Activated naive CD8-positive, alpha-beta T cell treated with anti-CD3 and anti-CD28 coated beads, Interleukin-2, amount 50 U/mL, for 16 hours (primary cell): Measurements from ENCODE around the gene CCDC68.
"Not testable (repeated sequence)": the region's sequence is repeated elsewhere in the genome, so short reads cannot be mapped to it uniquely, and the experiment has no call there.

Experiments used
- DNase-seq: peaks from one replicate; pipeline ENCODE4 v3.0.0-alpha.2; 2020; ENCODE audit warnings: low read depth, low spot score

CCDC68 gene

GRCh38 chr18:54958704-54959625, at the start of gene CCDC68:
Gene CCDC68 (minus strand): TSS chr18:54959461. CDS start chr18:54942791, 16,670 bp downstream.
- no peak for DNase-seq

GRCh38 chr18:55007602-55008001, 48.3 kb upstream of the CCDC68 start:
- DNase-seq = no peak

- no peak for DNase-seq
Measured at GRCh38 chr18:55003695-55004094, 44.4 kb upstream of the CCDC68 start.

- DNase-seq = no peak
Measured at GRCh38 chr18:55002261-55002660, 43.0 kb upstream of the CCDC68 start.

GRCh38 chr18:55001394-55002024, 42.2 kb upstream of the CCDC68 start:
- DNase-seq = no peak

GRCh38 chr18:55000529-55000928, 41.3 kb upstream of the CCDC68 start:
- DNase-seq = no peak

DNA sequence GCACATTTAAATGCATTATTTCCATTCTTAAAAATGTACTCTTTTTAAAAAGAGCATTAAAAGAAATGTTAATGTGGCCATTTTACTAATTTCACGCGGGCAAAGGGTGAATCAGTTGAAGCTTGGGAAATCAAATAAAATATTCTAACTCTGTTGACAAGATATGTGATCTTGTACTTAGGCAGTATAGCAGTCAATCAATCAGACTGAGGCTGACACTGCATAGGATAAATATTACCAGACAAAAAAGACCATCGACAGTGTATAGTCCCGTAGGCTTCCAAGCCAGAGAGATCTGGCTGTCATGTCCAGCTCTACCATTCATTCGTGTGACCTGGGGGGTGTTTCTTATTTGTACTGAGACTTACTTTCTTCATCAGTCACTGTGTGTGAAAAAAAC, 39.8 kb upstream of the CCDC68 start:
- no peak for DNase-seq

DNA sequence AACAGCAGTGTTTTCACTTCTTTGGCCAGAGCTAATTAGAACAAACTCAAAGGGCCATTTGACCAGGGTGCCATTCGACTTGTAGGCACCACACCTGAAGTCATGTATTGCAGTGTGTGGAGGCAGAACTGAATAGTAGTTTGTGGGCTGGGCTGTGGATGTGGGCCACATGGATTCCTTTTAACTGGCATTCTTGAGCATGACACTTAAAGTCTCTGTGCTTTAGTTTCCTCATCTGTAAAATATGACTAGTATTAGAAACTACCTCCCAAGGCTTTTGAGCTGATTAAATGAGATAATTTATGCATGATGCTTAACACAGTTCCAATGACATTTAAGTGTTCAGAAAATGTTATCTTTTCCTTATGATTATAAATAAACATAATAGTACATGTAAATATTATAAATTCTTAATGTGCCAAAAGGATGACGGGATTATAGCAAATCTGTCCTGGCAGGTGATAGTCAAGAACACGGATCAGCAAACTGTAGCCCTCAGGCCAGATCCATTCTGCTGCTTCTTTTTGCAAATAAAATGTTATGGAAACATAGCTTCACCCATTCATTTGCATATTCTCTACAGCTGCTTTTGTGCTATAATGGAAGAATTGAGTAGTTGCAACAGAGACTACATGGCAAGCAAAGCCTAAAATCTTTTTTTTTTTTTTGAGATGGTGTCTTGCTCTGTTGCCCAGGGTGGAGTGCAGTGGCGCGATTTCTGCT, 36.3 kb upstream of the CCDC68 start:
- DNase-seq = no peak

DNA sequence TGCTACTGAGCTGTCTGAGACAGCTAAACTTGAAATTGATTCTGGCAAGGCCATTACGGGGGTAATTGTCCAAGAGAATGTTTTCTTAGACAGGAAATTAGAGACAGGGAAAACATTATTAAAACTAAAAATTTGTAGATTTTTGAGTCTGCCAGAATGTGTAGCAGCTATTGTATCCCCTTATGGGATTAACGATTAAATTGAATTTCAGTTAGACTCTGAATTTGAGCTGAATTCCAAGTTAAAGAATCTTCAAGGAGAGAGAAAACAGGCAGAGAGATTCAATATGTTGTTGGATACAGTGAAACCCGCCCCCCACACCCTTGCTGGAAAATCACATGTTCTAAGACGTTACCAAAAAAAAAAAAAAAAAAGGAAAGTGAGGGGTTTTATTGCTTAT, 32.7 kb upstream of the CCDC68 start:
- DNase-seq = no peak

GRCh38 chr18:54984908-54985307, 25.6 kb upstream of the CCDC68 start:
- no peak for DNase-seq

DNA sequence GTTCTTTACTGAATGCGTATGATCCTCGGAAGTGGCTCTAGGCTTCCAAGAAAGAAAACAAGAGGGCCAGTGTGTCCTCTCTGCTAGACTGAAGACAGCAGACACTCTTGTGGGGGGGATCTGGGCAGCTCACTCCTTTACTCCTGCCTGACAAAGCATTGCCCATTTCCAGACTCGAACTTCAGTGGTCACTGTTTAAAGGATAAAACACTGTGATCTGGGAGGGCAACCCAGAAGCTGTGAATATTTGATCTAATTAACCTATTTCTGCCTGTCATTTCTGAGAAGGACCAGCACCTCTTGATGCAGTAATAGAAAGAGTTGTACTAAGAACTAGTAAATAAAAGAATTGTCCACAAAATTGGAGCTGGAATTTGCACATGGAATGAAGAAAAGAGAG, 24.5 kb upstream of the CCDC68 start:
- no peak for DNase-seq

GRCh38 chr18:54983041-54983686, 23.9 kb upstream of the CCDC68 start:
- no peak for DNase-seq

DNA sequence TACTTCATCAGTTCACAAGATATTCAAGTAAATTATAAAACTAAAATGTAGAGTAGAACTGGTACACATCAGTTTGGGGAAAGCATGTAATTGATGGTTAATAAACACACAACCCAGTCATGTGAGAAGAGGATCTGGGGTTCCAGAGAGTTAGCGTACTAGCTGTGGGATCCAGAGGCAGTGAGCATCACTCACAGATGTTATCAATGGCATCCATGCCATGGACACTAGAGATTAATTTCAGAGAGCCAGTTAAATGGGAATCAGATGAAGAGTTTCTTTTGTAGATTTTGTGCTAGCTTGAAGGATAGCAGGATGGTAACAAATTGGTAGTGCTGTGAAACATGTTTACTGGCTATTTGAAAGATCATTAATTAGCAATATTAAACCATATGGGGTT, 21.8 kb upstream of the CCDC68 start:
- no peak for DNase-seq

DNA sequence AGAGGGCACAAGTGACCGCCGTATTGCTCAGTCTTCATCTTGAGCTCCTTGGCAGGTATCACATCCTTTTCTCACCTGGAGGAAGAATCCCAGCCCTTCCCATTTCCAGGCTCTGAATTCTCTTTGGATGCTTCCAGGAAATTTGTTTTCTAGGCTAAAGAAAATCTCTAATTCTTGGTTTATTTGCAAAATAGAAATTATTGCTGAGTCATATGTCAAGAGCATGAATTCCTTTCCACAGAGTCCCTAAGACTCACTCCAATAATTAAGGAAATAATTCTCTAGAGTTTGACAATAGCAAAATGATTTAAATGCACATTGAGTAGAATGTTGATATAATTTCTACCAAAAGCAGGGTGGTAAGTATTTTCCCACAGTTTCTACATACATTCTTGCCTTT, 16.3 kb upstream of the CCDC68 start:
- no peak for DNase-seq

GRCh38 chr18:54973046-54973445, 13.8 kb upstream of the CCDC68 start:
- no peak for DNase-seq

GRCh38 chr18:54968807-54969206, 9.5 kb upstream of the CCDC68 start:
- no peak for DNase-seq

GRCh38 chr18:54968237-54968636, 9.0 kb upstream of the CCDC68 start:
- DNase-seq = not testable (repeated sequence)

GRCh38 chr18:54967786-54968185, 8.5 kb upstream of the CCDC68 start:
- no peak for DNase-seq

- no peak for DNase-seq
Measured at GRCh38 chr18:54964741-54965140, 5.5 kb upstream of the CCDC68 start.

- no peak for DNase-seq
Measured at GRCh38 chr18:54962919-54963645, 3.8 kb upstream of the CCDC68 start.

- DNase-seq = no peak
Measured at GRCh38 chr18:54961868-54962267, 2.6 kb upstream of the CCDC68 start.
